ENCODE results near the gene RANBP9. TPM values are rescaled to one million over a fixed set of nuclear protein-coding genes. Genes with fewer than 3 reads are reported as not detected.

The RANBP9 gene
- polyA plus RNA-seq, 3 donors = 1.8 to 26.1 (median 2.0) TPM

GRCh38 chr6:13613029-13613594, 98.5 kb downstream of the RANBP9 start:
- no peaks in the 10 kb centered on the region for H3K27me3 ChIP-seq (ENCODE audit: control insufficient read depth in 2 of 2, insufficient read depth in 2 of 2, low read length in 2 of 2)
- peaks cover 0 to 3% (median 0%) of the 10 kb centered on the region in 7 donors for H3K9me3 Mint-ChIP-seq
- peaks cover 18 to 41% of the 10 kb centered on the region in 2 donors for H3K4me1 ChIP-seq (ENCODE audit: control insufficient read depth in 1 of 2, insufficient read depth in 2 of 2, low read length in 2 of 2)
- 80% methylated on average over 1 of the region's 3 CpGs for WGBS (ENCODE audit: insufficient coverage)
- H3K4me1 Mint-ChIP-seq = peaks cover 41% of the 10 kb centered on the region
- no peak overlapping the region for H3K4me3 Mint-ChIP-seq
- H3K79me2 ChIP-seq (ENCODE audit: insufficient read depth, low read length) = peaks cover 24% of the 10 kb centered on the region
- no peak overlapping the region for H2AFZ ChIP-seq (ENCODE audit: insufficient read depth, low read depth, low read length, poor library complexity, severe bottlenecking)
- peaks cover 8 to 15% of the 10 kb centered on the region in 2 donors for H3K36me3 Mint-ChIP-seq
- H3K9ac ChIP-seq (ENCODE audit: insufficient read depth, low read length, poor library complexity, severe bottlenecking) = no peak overlapping the region
- H3K4me3 ChIP-seq (replicated peaks in 1 of 3; ENCODE audit: low read depth in 2 of 3, low read length in 3 of 3) = no peak overlapping the region
- no peak for DNase-seq
- peaks cover 23% of the 10 kb centered on the region for H4K20me1 ChIP-seq (ENCODE audit: insufficient read depth, low read length)
- no peak overlapping the region for H3K27ac Mint-ChIP-seq
- no peaks in the 10 kb centered on the region for H3K27me3 Mint-ChIP-seq (ENCODE audit: low read depth in 3 of 3)
- intact Hi-C loops (cut with micrococcal nuclease) = loop anchor here in 1 of 2 donors (10.0 kb wide), 1 partner anchor 92 kb away; no protein-coding TSS in a partner anchor
- peaks cover 10 to 16% of the 10 kb centered on the region in 2 donors for H3K36me3 ChIP-seq (replicated peaks in 1 of 2; ENCODE audit: control insufficient read depth in 1 of 2, insufficient read depth in 2 of 2, low read length in 2 of 2)
- H3K27ac ChIP-seq (ENCODE audit: low read depth in 1 of 2, low read length in 2 of 2) = no peak overlapping the region
- H3K4me2 ChIP-seq (replicated peaks; ENCODE audit: extremely low read depth, low read length, poor library complexity, severe bottlenecking) = no peak overlapping the region
- H3K9me3 ChIP-seq (replicated peaks in 1 of 2; ENCODE audit: control insufficient read depth in 1 of 2, insufficient read depth in 1 of 2, low read length in 2 of 2) = no peaks in the 10 kb centered on the region
- no peak for TF ChIP-seq CTCF (IDR thresholded peaks at IDR 0.05)

- Histone ChIP-seq H3K36me3 (replicated peaks in 1 of 2; ENCODE audit: control insufficient read depth in 1 of 2, insufficient read depth in 2 of 2, low read length in 2 of 2) (peaks cover 0 to 2% of the 10 kb centered on the region in 2 donors), H3K4me2 (replicated peaks; ENCODE audit: extremely low read depth, low read length, poor library complexity, severe bottlenecking) (no peak overlapping the region), H3K9ac (ENCODE audit: insufficient read depth, low read length, poor library complexity, severe bottlenecking) (no peak overlapping the region), H3K4me1 (ENCODE audit: control insufficient read depth in 1 of 2, insufficient read depth in 2 of 2, low read length in 2 of 2) (peaks cover 17 to 36% of the 10 kb centered on the region in 2 donors), H3K9me3 (replicated peaks in 1 of 2; ENCODE audit: control insufficient read depth in 1 of 2, insufficient read depth in 1 of 2, low read length in 2 of 2) (no peaks in the 10 kb centered on the region), H2AFZ (ENCODE audit: insufficient read depth, low read depth, low read length, poor library complexity, severe bottlenecking) (peak overlapping the region; percentile 43), H3K27me3 (ENCODE audit: control insufficient read depth in 2 of 2, insufficient read depth in 2 of 2, low read length in 2 of 2) (no peaks in the 10 kb centered on the region), H4K20me1 (ENCODE audit: insufficient read depth, low read length) (peaks cover 13% of the 10 kb centered on the region), H3K4me3 (replicated peaks in 1 of 3; ENCODE audit: low read depth in 2 of 3, low read length in 3 of 3) (no peak overlapping the region), H3K27ac (ENCODE audit: low read depth in 1 of 2, low read length in 2 of 2) (peak overlapping the region in 1 of 2 donors; percentile 59), H3K79me2 (ENCODE audit: insufficient read depth, low read length) (peaks cover 15% of the 10 kb centered on the region)
- Mint-ChIP-seq H3K27me3 (ENCODE audit: low read depth in 3 of 3) (no peaks in the 10 kb centered on the region), H3K27ac (peak overlapping the region in 4 of 7 donors; percentile 27 to 82 (median 72)), H3K4me3 (no peak overlapping the region), H3K36me3 (peaks cover 0 to 2% of the 10 kb centered on the region in 2 donors), H3K9me3 (peaks cover 0 to 3% (median 0%) of the 10 kb centered on the region in 7 donors), H3K4me1 (peaks cover 37% of the 10 kb centered on the region)
- no peak for TF ChIP-seq CTCF (IDR thresholded peaks at IDR 0.05)
- no peak for DNase-seq
- intact Hi-C loops (cut with micrococcal nuclease) = loop anchor here in 1 of 2 donors (10.0 kb wide), 1 partner anchor 93 kb away; no protein-coding TSS in a partner anchor
- WGBS (ENCODE audit: insufficient coverage) = 0% methylated on average over 1 of the region's 4 CpGs
Observed at GRCh38 chr6:13611715-13612114, 99.9 kb downstream of the RANBP9 start.

Data from CD14-positive monocyte (primary cell).